Daoy (cell line): ENCODE measurements around the gene LRRN3. TPM values are rescaled to one million over a fixed set of nuclear protein-coding genes. Genes with fewer than 3 reads are reported as not detected.

ENCODE experiments used
- DNase-seq: peaks from one replicate; pipeline ENCODE4 v3.0.0-alpha.2; 2015; ENCODE audit warnings: low read depth
- total RNA-seq: library from RNA; depleted of rRNA; stranded (reverse); fragments of >200 nt; shearing (Covaris generic); gene quantifications from 2 replicates; pipeline ENCODE4 v1.2.3, GENCODE V29; 2014

LRRN3 gene
- total RNA-seq, 1 experiment from 2014 or later: 20.0 TPM

DNA sequence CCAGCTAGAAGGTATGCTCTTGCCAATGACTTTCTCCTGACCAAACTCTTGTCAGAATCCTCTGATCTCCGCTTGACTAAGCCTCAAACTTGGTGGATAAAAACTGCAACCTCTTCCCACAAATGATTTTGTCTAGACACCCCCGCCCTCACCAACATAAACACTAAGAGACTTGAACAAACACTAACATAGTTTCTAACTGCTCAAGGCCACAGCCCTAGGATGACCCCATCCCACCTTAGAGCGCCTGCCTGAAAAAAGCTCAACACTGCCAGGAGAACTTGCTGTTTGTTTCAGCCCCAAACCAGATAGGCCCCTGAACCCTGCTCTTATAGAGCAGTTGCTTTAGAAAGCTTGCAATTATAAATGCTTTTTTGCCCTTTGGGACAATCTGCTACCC is 71.8 kb downstream of the LRRN3 start:
- no peak for DNase-seq

DNA sequence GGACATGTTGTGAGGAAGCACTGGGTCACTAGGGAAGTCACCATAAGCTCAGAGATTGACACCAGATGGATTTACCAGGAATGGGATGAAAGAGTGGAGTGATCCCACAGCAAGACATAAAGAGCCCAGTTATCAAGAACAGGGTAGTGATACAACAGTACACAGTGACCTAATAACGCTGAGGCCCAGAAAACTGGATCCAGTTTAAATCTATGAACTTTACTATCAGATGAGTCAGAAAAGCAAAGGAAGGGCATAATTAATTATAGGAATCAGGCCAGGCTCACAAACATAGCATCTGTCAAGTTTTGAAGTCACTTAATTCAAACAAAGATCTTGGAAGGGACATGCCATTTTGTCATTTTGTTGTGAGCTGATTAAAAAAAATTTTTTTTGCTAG is 73.5 kb downstream of the LRRN3 start:
- peak; percentile 12 for DNase-seq

DNA sequence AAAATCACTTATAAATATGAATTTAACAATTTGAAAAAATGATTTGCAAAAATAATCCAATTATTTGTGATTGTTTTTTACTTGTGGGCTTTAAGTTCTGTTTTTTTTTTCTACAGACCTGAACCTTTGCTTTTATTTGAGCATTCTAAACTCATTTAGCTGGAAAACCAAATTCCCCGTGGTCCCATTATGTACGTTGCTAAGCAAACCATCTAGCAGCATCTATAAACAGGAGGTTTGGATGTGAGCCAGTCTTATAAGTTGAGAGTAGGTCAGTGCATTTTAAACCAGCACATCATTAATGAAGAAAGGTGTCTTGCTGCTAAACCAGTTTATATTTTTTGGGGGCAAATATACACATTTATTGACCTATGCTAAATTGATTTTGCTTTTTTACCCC is 77.3 kb downstream of the LRRN3 start:
- DNase-seq: peak; percentile 49

DNA sequence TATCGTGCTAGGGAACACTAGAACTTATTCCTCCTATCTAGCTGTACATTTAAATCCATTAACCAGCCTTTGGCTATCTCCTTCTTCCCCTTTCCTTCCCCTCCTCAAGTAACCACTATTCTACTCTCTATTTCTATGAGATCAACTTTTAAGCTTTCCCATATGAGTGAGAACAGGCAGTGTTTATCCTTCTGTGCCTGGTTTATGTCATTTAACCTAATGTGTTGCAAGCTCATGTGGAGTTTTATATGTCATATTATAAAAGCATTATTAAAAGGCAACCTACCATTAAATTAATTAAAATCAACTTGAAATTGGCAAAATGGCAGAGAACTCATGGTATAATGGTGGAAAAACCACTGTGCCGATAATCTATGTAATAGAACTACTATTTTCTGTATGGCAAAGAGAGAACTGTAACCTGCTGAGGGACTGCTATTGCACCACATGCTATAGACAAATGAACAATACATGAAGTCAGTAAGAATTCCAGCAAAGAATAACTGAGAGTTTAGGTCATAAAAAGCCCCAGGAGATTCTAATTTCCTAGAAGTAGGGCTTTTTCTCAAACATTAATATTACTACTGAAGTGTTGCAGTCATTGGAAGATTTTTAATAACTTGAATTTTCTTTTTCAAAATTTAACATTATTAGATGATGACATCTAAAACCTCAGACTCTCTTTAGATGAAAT is 81.8 kb downstream of the LRRN3 start:
- no peak for DNase-seq

DNA sequence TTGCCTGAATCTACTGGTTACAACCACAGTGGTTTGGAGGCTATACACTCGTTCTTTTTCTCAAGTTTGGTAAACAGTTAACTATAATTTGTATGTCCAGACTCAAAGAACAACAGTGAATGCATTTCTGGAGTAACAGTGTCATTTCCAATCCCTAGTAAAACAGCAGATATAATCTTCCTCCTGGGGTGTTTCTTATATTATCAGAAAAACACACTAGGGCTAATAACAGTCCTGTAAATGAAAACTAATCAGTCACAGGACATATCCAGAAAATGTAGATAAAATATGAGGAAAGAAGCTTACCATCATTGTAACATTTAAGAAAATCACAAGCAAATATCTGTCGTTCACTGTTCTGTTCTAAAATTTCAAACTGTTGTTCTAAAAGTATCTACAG is 82.6 kb downstream of the LRRN3 start:
- DNase-seq: no peak

DNA sequence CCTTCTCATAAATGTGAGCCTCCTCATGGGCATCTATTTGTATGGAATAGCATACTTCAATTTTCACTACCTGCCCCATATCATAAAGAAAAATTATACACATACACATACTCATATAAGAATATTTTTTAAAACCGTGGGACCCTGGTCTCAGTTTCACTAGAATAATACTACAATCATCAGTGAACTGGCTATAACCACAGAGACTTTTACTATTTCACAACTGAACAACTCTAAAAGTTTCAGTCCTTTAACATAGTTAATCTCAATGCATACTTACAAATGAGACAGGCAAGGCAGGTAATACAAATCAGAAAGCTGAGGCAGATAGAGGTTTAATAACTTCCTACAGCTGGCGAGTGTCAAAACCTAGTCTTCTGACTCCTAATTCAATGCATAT is 83.1 kb downstream of the LRRN3 start:
- no peak for DNase-seq

DNA sequence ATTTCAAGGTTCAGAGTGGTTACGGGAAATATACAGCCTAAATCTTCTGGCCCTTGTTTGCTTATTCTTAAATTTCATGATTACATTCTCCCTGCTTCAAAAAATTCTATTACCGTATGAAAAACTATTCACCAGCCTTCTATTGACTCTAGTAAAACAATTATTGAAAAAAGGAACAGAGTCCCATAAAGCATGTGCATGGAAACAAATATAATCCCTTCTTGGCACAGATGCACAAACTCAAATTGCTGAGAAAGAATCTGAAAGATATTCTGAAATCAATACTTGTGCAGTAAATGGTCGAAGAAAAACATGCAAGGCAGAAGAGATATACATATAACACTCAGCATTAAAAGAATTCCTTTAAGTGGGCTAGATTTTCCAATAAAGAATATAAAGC is 83.6 kb downstream of the LRRN3 start:
- DNase-seq: no peak
